IMR-90 (cell line): ENCODE results near the gene MARCHF2.

Experiments
- BHLHE40 ChIP-seq: fragments of 150-350 bp; IDR thresholded peaks from 2 replicates; pipeline ENCODE4 v1.6.1; 2016; ENCODE audit warnings: mild to moderate bottlenecking, low read depth, low read length
- CTCF ChIP-seq: conservative IDR thresholded peaks from 2 replicates; pipeline ENCODE4 v1.5.1; 2012; ENCODE audit warnings: mild to moderate bottlenecking, low read depth, low read length, improper control_type of control experiment
- MXI1 ChIP-seq: IDR thresholded peaks from 2 replicates; pipeline ENCODE4 v1.6.1; 2012; ENCODE audit warnings: low read depth, mild to moderate bottlenecking, low read length, moderate library complexity, borderline replicate concordance
- POLR2A ChIP-seq: IDR thresholded peaks from 2 replicates; pipeline ENCODE4 v1.6.1; 2012; ENCODE audit warnings: mild to moderate bottlenecking, low read depth, low read length
- RCOR1 ChIP-seq: IDR thresholded peaks from 2 replicates; pipeline ENCODE4 v1.6.1; 2012; ENCODE audit warnings: mild to moderate bottlenecking, low read length, improper control_type of control experiment; ENCODE audit not compliant: insufficient replicate concordance
- RFX5 ChIP-seq: IDR thresholded peaks from 2 replicates; pipeline ENCODE4 v1.8.0; 2012; ENCODE audit warnings: low read depth, mild to moderate bottlenecking, low read length, moderate library complexity

- no peak for TF ChIP-seq RFX5
- no peak for TF ChIP-seq CTCF
- TF ChIP-seq BHLHE40, result no peak
- TF ChIP-seq MXI1, result no peak
- TF ChIP-seq RCOR1, result no peak
- TF ChIP-seq POLR2A, result no peak
Measured at GRCh38 chr19:8371011-8371804, 41.9 kb upstream of the MARCHF2 start.
